Measurements from ENCODE around the gene OR8K1.

OR8K1 gene

DNA sequence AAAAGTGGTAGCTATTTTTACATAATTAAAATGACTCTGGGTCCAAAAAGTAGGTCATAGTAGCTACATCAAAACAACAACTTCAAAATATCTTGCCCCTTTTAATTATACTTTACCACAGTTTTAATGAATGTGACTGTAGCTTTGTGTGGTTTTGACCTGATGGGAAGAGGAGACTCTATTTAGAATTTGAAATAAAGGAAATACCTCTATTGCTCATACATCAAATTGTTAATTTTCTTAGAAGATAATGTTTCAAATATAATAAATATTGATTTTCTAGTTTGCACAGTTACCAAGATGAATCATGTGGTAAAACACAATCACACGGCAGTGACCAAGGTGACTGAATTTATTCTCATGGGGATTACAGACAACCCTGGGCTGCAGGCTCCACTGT is at the start of gene OR8K1:
TSS of gene OR8K1 (plus strand) at position 301 of the 400 bp plus-strand sequence. CDS start at position 301, 0 bp downstream.
- Histone ChIP-seq H3K36me3 (ENCODE audit: control insufficient read depth, insufficient read depth, low read length) (no peaks in the 10 kb centered on the region), H3K4me3 (replicated peaks; ENCODE audit: low read depth, low read length) (no peak within 1 kb of the TSS), H3K27me3 (replicated peaks; ENCODE audit: control insufficient read depth, insufficient read depth, low read length) (no peaks in the 10 kb centered on the region)
- TF ChIP-seq, protein P1, sequence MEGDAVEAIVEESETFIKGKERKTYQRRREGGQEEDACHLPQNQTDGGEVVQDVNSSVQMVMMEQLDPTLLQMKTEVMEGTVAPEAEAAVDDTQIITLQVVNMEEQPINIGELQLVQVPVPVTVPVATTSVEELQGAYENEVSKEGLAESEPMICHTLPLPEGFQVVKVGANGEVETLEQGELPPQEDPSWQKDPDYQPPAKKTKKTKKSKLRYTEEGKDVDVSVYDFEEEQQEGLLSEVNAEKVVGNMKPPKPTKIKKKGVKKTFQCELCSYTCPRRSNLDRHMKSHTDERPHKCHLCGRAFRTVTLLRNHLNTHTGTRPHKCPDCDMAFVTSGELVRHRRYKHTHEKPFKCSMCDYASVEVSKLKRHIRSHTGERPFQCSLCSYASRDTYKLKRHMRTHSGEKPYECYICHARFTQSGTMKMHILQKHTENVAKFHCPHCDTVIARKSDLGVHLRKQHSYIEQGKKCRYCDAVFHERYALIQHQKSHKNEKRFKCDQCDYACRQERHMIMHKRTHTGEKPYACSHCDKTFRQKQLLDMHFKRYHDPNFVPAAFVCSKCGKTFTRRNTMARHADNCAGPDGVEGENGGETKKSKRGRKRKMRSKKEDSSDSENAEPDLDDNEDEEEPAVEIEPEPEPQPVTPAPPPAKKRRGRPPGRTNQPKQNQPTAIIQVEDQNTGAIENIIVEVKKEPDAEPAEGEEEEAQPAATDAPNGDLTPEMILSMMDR (IDR thresholded peaks at IDR 0.05; ENCODE audit: insufficient read depth, low read length, poor library complexity, severe bottlenecking) = no peak
- no peak for DNase-seq (ENCODE audit: extremely low read depth, insufficient read length)

DNA sequence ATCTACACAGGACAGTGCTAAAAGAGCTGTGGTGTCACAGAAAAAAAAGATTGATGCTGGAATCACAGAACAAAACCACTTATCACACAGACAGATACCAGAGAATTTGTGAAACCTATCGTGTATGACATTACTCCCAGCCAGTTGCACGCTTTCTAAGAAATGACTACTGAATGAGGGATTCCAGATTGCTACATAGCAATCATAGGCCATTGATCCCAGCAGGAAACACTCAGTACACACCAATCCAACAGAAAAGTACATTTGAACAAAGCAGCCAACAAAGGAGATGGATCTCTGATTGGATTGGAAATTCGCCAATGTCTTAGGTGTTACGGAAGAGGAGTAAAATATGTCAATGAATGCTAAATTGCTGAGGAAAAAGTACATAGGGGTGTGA is 48.9 kb upstream of the OR8K1 start:
- Histone ChIP-seq H3K27me3 (replicated peaks; ENCODE audit: control insufficient read depth, insufficient read depth, low read length) (no peaks in the 10 kb centered on the region), H3K36me3 (ENCODE audit: control insufficient read depth, insufficient read depth, low read length) (no peaks in the 10 kb centered on the region), H3K4me3 (replicated peaks; ENCODE audit: low read depth, low read length) (no peak overlapping the region)
- TF ChIP-seq, protein P1 (IDR thresholded peaks at IDR 0.05; ENCODE audit: insufficient read depth, low read length, poor library complexity, severe bottlenecking) = no peak
- DNase-seq (ENCODE audit: extremely low read depth, insufficient read length) = no peak

DNA sequence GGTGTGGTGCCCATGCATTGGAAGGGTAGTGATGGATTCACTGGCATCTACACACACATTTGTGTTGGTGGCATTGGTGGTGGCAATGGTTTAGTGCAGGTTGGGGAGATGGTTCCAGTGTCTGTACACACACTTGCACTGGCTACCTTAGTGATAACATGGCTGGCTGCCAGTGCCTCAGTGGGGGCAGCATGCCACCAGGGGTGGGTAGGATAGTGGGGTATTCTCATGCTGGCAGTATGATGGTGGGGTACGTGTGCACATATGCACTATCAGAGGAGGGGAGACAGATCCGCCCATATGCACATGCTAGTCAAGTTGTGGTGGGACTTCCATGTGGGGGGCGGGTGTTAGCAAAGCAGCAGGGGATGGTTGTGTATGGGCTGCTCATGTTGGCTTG is 38.0 kb upstream of the OR8K1 start:
- no peak overlapping the region for H3K4me3 ChIP-seq (replicated peaks; ENCODE audit: low read depth, low read length)
- H3K27me3 ChIP-seq (replicated peaks; ENCODE audit: control insufficient read depth, insufficient read depth, low read length) = no peaks in the 10 kb centered on the region
- H3K36me3 ChIP-seq (ENCODE audit: control insufficient read depth, insufficient read depth, low read length) = no peaks in the 10 kb centered on the region
- DNase-seq (ENCODE audit: extremely low read depth, insufficient read length) = no peak
- TF ChIP-seq, protein P1 (IDR thresholded peaks at IDR 0.05; ENCODE audit: insufficient read depth, low read length, poor library complexity, severe bottlenecking) = no peak

DNA sequence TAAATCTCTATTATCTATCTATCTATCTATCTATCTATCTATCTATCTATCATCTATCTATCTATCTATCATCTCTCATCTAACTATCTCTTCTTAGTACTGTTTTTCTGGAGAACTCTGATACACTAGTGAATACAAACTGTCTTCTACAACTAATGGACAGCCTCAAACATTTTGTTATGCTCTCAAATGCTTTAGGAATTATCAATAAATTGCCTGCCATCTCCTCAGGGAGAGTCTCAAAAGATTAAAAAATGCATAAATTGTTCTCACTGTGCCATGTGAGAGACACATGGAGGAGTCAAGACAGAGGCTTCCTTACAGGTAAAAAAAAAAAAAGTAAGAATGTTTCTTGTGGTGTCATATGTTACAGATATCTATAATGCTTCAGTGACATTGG is 31.0 kb upstream of the OR8K1 start, which contains the start of gene OR8K3:
TSS of gene OR8K3 (plus strand) at position 301 of the 400 bp plus-strand sequence. CDS start 3,163 bp downstream, outside the sequence.
- TF ChIP-seq, protein P1 (IDR thresholded peaks at IDR 0.05; ENCODE audit: insufficient read depth, low read length, poor library complexity, severe bottlenecking) = no peak
- Histone ChIP-seq H3K4me3 (replicated peaks; ENCODE audit: low read depth, low read length) (no peak within 1 kb of the TSS), H3K36me3 (ENCODE audit: control insufficient read depth, insufficient read depth, low read length) (no peaks in the 10 kb centered on the region), H3K27me3 (replicated peaks; ENCODE audit: control insufficient read depth, insufficient read depth, low read length) (no peaks in the 10 kb centered on the region)
- DNase-seq (ENCODE audit: extremely low read depth, insufficient read length) = no peak

DNA sequence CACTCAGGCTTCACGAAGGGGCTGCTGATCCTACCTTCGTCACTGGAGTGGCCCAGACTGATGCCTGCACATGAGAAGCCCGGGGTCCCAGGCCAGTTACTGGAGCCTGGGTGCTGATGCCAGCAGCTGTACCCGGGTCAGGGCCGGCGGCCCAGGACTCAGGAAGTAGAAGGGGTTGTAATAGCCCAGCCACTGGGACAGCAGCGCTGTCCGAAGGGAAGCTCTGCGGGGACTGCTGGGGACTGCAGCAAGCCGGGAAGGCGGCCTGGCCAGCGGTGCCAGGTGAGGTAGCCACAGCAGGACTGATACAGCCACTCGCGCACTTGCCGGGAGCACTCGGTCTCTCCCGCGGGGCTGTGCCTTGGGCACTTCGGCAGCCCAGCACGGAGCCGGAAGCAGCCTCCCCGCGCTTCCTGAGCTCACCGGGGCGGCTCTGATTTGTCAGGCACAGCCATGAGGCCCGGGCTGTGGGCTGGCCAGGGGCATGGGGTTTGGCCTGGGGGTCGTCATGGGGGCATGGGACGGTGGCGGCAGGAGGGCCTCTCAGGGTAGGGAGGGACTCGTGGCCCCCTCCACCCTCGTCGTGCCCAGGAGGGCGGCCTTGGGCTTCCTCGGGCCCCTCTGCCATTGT is 13.9 kb upstream of the OR8K1 start:
- DNase-seq (ENCODE audit: extremely low read depth, insufficient read length) = no peak
- Histone ChIP-seq H3K27me3 (replicated peaks; ENCODE audit: control insufficient read depth, insufficient read depth, low read length) (no peaks in the 10 kb centered on the region), H3K4me3 (replicated peaks; ENCODE audit: low read depth, low read length) (no peak overlapping the region), H3K36me3 (ENCODE audit: control insufficient read depth, insufficient read depth, low read length) (no peaks in the 10 kb centered on the region)
- TF ChIP-seq, protein P1 (IDR thresholded peaks at IDR 0.05; ENCODE audit: insufficient read depth, low read length, poor library complexity, severe bottlenecking) = no peak
